Astrocyte (in vitro differentiated cells and primary cell): ENCODE data around the gene ADGRD1.

ENCODE experiments used
- EZH2 ChIP-seq: IDR thresholded peaks from 2 replicates; pipeline ENCODE4 v1.6.1; 2012; ENCODE audit warnings: mild to moderate bottlenecking, low read length, inconsistent platforms; ENCODE audit not compliant: insufficient read depth
- TF ChIP-seq, protein P1 (sequence below): IDR thresholded peaks from 2 replicates; pipeline ENCODE4 v1.5.1; 2011; ENCODE audit warnings: low read depth, mild to moderate bottlenecking, inconsistent platforms, low read length, moderate library complexity; ENCODE audit not compliant: insufficient read depth

DNA sequence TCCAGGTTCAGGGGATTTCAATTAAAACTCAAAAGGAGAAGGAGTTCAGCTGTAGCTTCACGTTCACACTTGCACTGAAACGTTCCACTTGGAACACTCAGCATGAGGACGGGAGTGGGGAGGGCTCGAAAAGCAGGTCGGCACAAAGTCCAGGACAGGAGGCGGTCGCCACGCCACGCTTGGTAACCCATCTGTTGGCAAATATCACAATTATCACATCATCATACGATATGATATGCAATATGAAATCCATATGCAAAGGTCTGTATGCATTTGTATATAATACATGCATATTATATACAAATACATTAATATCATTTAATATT, 17.2 kb downstream of the ADGRD1 start:
- TF ChIP-seq, protein P1, sequence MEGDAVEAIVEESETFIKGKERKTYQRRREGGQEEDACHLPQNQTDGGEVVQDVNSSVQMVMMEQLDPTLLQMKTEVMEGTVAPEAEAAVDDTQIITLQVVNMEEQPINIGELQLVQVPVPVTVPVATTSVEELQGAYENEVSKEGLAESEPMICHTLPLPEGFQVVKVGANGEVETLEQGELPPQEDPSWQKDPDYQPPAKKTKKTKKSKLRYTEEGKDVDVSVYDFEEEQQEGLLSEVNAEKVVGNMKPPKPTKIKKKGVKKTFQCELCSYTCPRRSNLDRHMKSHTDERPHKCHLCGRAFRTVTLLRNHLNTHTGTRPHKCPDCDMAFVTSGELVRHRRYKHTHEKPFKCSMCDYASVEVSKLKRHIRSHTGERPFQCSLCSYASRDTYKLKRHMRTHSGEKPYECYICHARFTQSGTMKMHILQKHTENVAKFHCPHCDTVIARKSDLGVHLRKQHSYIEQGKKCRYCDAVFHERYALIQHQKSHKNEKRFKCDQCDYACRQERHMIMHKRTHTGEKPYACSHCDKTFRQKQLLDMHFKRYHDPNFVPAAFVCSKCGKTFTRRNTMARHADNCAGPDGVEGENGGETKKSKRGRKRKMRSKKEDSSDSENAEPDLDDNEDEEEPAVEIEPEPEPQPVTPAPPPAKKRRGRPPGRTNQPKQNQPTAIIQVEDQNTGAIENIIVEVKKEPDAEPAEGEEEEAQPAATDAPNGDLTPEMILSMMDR: no peak
- no peak for TF ChIP-seq EZH2
